H1 (cell line): ENCODE results near the gene SMIM24. TPM values are rescaled to one million over a fixed set of nuclear protein-coding genes. Genes with fewer than 3 reads are reported as not detected.

ENCODE experiments used
- CTCF ChIA-PET: fragments of 300-600 bp; sonication (Branson Sonifier 250); formaldehyde crosslinking; loops from one replicate; lab custom pipeline; 2021; ENCODE audit not compliant: partially characterized antibody; lab: Charles Lee
- POLR2A ChIA-PET: fragments of 300-600 bp; sonication (Branson Sonifier 250); formaldehyde crosslinking; loops from one replicate; lab custom pipeline; 2021; ENCODE audit warnings: inconsistent platforms; ENCODE audit not compliant: partially characterized antibody; lab: Charles Lee
- DNase-seq, 2 experiments: peaks; one replicate each; pipeline versions ENCODE4 v3.0.0 to v3.0.0-alpha.2; 2010 to 2022; ENCODE audit warnings: low spot score in 2 of 2, low read depth in 1 of 2, mixed read lengths in 1 of 2
- FAIRE-seq: peaks from 2 replicates; lab custom pipeline; 2011; peaks lifted over from hg19 to GRCh38; lab: Jason Lieb, UNC
- H2AFZ ChIP-seq: 2 replicates; pipeline ENCODE4 v1.8.1; 2012; ENCODE audit warnings: low read length, inconsistent platforms
- H2AK5ac ChIP-seq: 2 replicates; pipeline ENCODE4 v1.6.1; 2013; ENCODE audit warnings: low read depth, low read length
- H2BK120ac ChIP-seq: replicated peaks from 2 replicates; pipeline ENCODE3; 2013; ENCODE audit warnings: low read depth, low read length, inconsistent platforms
- H2BK12ac ChIP-seq: 2 replicates; pipeline ENCODE4 v1.6.1; 2013; ENCODE audit warnings: low read depth, low read length
- H2BK15ac ChIP-seq: 2 replicates; pipeline ENCODE4 v1.6.1; 2013; ENCODE audit warnings: low read length
- H2BK20ac ChIP-seq: 2 replicates; pipeline ENCODE4 v1.6.1; 2013; ENCODE audit warnings: low read length
- H2BK5ac ChIP-seq: 2 replicates; pipeline ENCODE4 v1.6.1; 2013; ENCODE audit warnings: low read depth, low read length
- H3K14ac ChIP-seq: 2 replicates; pipeline ENCODE4 v1.6.1; 2013; ENCODE audit warnings: inconsistent platforms; ENCODE audit not compliant: insufficient read length
- H3K18ac ChIP-seq: 2 replicates; pipeline ENCODE4 v1.6.1; 2013; ENCODE audit warnings: low read length; ENCODE audit errors: extremely low read depth
- H3K23ac ChIP-seq: 2 replicates; pipeline ENCODE4 v1.6.1; 2013; ENCODE audit warnings: inconsistent platforms; ENCODE audit not compliant: insufficient read length
- H3K23me2 ChIP-seq: 2 replicates; pipeline ENCODE4 v1.6.1; 2013; ENCODE audit warnings: low read depth, low read length
- H3K27ac ChIP-seq: 2 replicates; pipeline ENCODE4 v1.6.1; 2011; ENCODE audit warnings: low read depth, low read length, inconsistent platforms
- H3K27me3 ChIP-seq, 4 experiments: replicated peaks in 1 of 4; 1 replicate in 1 of 4; 2 replicates in 3 of 4; pipeline versions ENCODE4 v1.6.1 to v1.8.1; 2011 to 2013; ENCODE audit warnings: low read length in 3 of 4, mild to moderate bottlenecking in 3 of 4, inconsistent platforms in 2 of 4, mixed read lengths in 2 of 4, moderate library complexity in 1 of 4; ENCODE audit not compliant: control insufficient read depth in 3 of 4, insufficient read depth in 3 of 4; ENCODE audit errors: extremely low read depth in 1 of 4
- H3K36me3 ChIP-seq, 4 experiments: 2 replicates each; pipeline versions ENCODE4 v1.6.1 to v1.8.1; 2011 to 2013; ENCODE audit warnings: mild to moderate bottlenecking in 4 of 4, low read length in 3 of 4, moderate library complexity in 2 of 4, control low read depth in 1 of 4, inconsistent platforms in 1 of 4; ENCODE audit not compliant: insufficient read depth in 4 of 4, control insufficient read depth in 2 of 4
- H3K4ac ChIP-seq: replicated peaks from 2 replicates; pipeline ENCODE3; 2013; ENCODE audit warnings: low read length, low read depth, mixed read lengths, inconsistent platforms; ENCODE audit not compliant: insufficient read length
- H3K4me1 ChIP-seq, 4 experiments: replicated peaks in 1 of 4; 1 replicate in 1 of 4; 2 replicates in 3 of 4; pipeline versions ENCODE4 v1.6.1 to v1.8.1; 2011 to 2013; ENCODE audit warnings: low read length in 3 of 4, inconsistent platforms in 2 of 4, mixed read lengths in 1 of 4; ENCODE audit not compliant: insufficient read depth in 4 of 4, control insufficient read depth in 3 of 4
- H3K4me2 ChIP-seq, 2 experiments: 2 replicates each; pipeline versions ENCODE4 v1.6.1 to v1.8.1; 2011 to 2013; ENCODE audit warnings: low read depth in 2 of 2, low read length in 2 of 2, control low read depth in 1 of 2, inconsistent platforms in 1 of 2, mild to moderate bottlenecking in 1 of 2; ENCODE audit not compliant: insufficient read depth in 1 of 2
- H3K4me3 ChIP-seq, 4 experiments: fragments of 200-600, 300-600 bp in 1 of 4; sonication (generic), shearing (Covaris generic), sonication (Bioruptor Twin) in 1 of 4; 2 replicates each; pipeline versions ENCODE4 v1.5.1 to v1.8.1; 2011 to 2016; ENCODE audit warnings: low read length in 4 of 4, low read depth in 3 of 4, control low read depth in 2 of 4, inconsistent platforms in 2 of 4, mild to moderate bottlenecking in 2 of 4, mixed read lengths in 1 of 4, moderate library complexity in 1 of 4; ENCODE audit not compliant: insufficient read depth in 2 of 4; ENCODE audit errors: extremely low read depth in 1 of 4
- H3K56ac ChIP-seq: replicated peaks from 2 replicates; pipeline ENCODE3; 2013; ENCODE audit warnings: low read depth, mild to moderate bottlenecking, mixed read lengths, low read length, inconsistent platforms; ENCODE audit not compliant: insufficient read length
- H3K79me1 ChIP-seq: 2 replicates; pipeline ENCODE4 v1.6.1; 2013; ENCODE audit warnings: low read depth, low read length, control low read depth
- H3K79me2 ChIP-seq, 2 experiments: 2 replicates each; pipeline versions ENCODE4 v1.6.1 to v1.8.1; 2012 to 2013; ENCODE audit warnings: low read length in 2 of 2, mild to moderate bottlenecking in 2 of 2, inconsistent platforms in 1 of 2; ENCODE audit not compliant: insufficient read depth in 2 of 2, control insufficient read depth in 1 of 2
- H3K9ac ChIP-seq, 4 experiments: replicated peaks in 1 of 4; 1 replicate in 1 of 4; 2 replicates in 3 of 4; pipeline versions ENCODE4 v1.6.1 to v1.8.1; 2011 to 2013; ENCODE audit warnings: low read depth in 3 of 4, low read length in 3 of 4, control low read depth in 2 of 4, mild to moderate bottlenecking in 2 of 4, moderate library complexity in 2 of 4, inconsistent platforms in 1 of 4; ENCODE audit errors: extremely low read depth in 1 of 4
- H3K9me3 ChIP-seq, 2 experiments: 2 replicates each; pipeline versions ENCODE4 v1.6.1 to v1.8.1; 2012 to 2013; ENCODE audit warnings: mild to moderate bottlenecking in 2 of 2, moderate library complexity in 2 of 2, control low read depth in 1 of 2, inconsistent platforms in 1 of 2, low read depth in 1 of 2, low read length in 1 of 2, mixed read lengths in 1 of 2; ENCODE audit not compliant: insufficient read depth in 2 of 2
- H4K20me1 ChIP-seq, 2 experiments: replicated peaks in 1 of 2; 2 replicates each; pipeline versions ENCODE3 to v1.8.1; 2011 to 2013; ENCODE audit warnings: inconsistent platforms in 2 of 2, low read length in 2 of 2, mild to moderate bottlenecking in 1 of 2; ENCODE audit not compliant: insufficient read depth in 2 of 2, control insufficient read depth in 1 of 2
- H4K5ac ChIP-seq: 2 replicates; pipeline ENCODE4 v1.6.1; 2013; ENCODE audit warnings: low read length, low read depth, mixed read lengths, inconsistent platforms; ENCODE audit not compliant: insufficient read length
- H4K8ac ChIP-seq: 2 replicates; pipeline ENCODE4 v1.8.0; 2013; ENCODE audit warnings: mild to moderate bottlenecking, moderate library complexity, low read length, inconsistent platforms; ENCODE audit not compliant: insufficient read depth; ENCODE audit errors: extremely low read depth
- H4K91ac ChIP-seq: replicated peaks from 2 replicates; pipeline ENCODE3; 2013; ENCODE audit warnings: low read length, mixed read lengths, inconsistent platforms; ENCODE audit not compliant: insufficient read length
- CBX5 ChIP-seq: fragments of 300-800, 300-1000 bp; sonication (generic); IDR thresholded peaks from 2 replicates; pipeline ENCODE4 v1.7.1; 2016; ENCODE audit warnings: antibody characterized with exemption, low read length, low read depth
- CREB1 ChIP-seq: IDR thresholded peaks from 2 replicates; pipeline ENCODE4 v1.6.1; 2012; ENCODE audit warnings: inconsistent platforms
- MAFK ChIP-seq: IDR thresholded peaks from 2 replicates; pipeline ENCODE4 v1.6.1; 2012; ENCODE audit warnings: low read depth, mild to moderate bottlenecking, improper control_type of control experiment, low read length
- PHF8 ChIP-seq: fragments of 200-600 bp; sonication (generic); conservative IDR thresholded peaks from 2 replicates; pipeline ENCODE4 v1.7.1; 2012; ENCODE audit warnings: low read depth, mild to moderate bottlenecking, inconsistent platforms, low read length, moderate library complexity
- RFX5 ChIP-seq: IDR thresholded peaks from 2 replicates; pipeline ENCODE4 v1.6.1; 2011; ENCODE audit warnings: low read depth, low read length, improper control_type of control experiment, borderline replicate concordance
- SIN3A ChIP-seq, 2 experiments: IDR thresholded peaks in 1 of 2; conservative IDR thresholded peaks in 1 of 2; 2 replicates each; pipeline ENCODE4 v1.6.1; 2011 to 2012; ENCODE audit warnings: low read length in 2 of 2, improper control_type of control experiment in 1 of 2, low read depth in 1 of 2, mild to moderate bottlenecking in 1 of 2
- TCF12 ChIP-seq: IDR thresholded peaks from 2 replicates; pipeline ENCODE4 v1.6.1; 2011; ENCODE audit warnings: low read depth, mild to moderate bottlenecking, low read length
- USF2 ChIP-seq: IDR thresholded peaks from 2 replicates; pipeline ENCODE4 v1.6.1; 2011; ENCODE audit warnings: low read length, improper control_type of control experiment
- WGBS, 2 experiments: shearing (Covaris generic) in 1 of 2; methylation state at CpG; one replicate each; pipeline versions ENCODE4 v1.1.6 to v1.1.7; 2013 to 2015; ENCODE audit warnings: low lambda C conversion rate in 2 of 2, mixed read lengths in 2 of 2, inconsistent platforms in 1 of 2, low coverage in 1 of 2, missing lambda C conversion rate in 1 of 2; ENCODE audit not compliant: insufficient replicate concordance in 2 of 2, insufficient coverage in 1 of 2, insufficient read length in 1 of 2; ENCODE audit errors: extremely low coverage in 1 of 2, missing lambda C conversion rate in 1 of 2; 5-methylcytosine and 5-hydroxymethylcytosine counted together
- polyA plus RNA-seq, 7 experiments: library from polyadenylated mRNA; depleted of rRNA in 3 of 7; stranded (reverse) in 5 of 7; unstranded in 2 of 7; fragments of >200 nt in 5 of 7; fragments of 200-250 nt in 2 of 7; gene quantifications; 1 replicate in 5 of 7; 2 replicates in 1 of 7; 4 replicates in 1 of 7; pipeline versions ENCODE4 v1.2.1 to v1.2.3, GENCODE V29; 2011 to 2013; ENCODE audit warnings: missing spikeins in 2 of 7, mixed read lengths in 2 of 7
- total RNA-seq: library from RNA; stranded (reverse); fragmentation: NEBNext Ultra II Directional; extraction: Animal tissue kit (Norgen Biotek cat#: 25700); gene quantifications from 2 replicates; pipeline ENCODE4 v1.2.1, GENCODE V29; 2021
- TF ChIP-seq, protein P1 (sequence below), 3 experiments: IDR thresholded peaks; 1 replicate in 2 of 3; 2 replicates in 1 of 3; pipeline versions ENCODE4 v1.5.1 to v1.6.1; 2011; ENCODE audit warnings: low read length in 3 of 3, mild to moderate bottlenecking in 3 of 3, inconsistent platforms in 2 of 3, low read depth in 1 of 3, moderate library complexity in 1 of 3; ENCODE audit not compliant: insufficient read depth in 1 of 3; ENCODE audit errors: control extremely low read depth in 1 of 3

SMIM24 gene
- total and polyA plus RNA-seq, 2 of the 8 experiments (the other 6 are each of a cell fraction or from before 2014, with no cell fraction given): 3.8 to 4.5 TPM

GRCh38 chr19:3456925-3457527, 23.3 kb downstream of the SMIM24 start:
- peak overlapping the region; percentile 15; the same call in 1 of the 2 replicates for H2AK5ac ChIP-seq
- H3K9ac ChIP-seq: no peak overlapping the region
- peaks cover 4% of the 10 kb centered on the region; the same call in 1 of the 2 replicates for H3K23me2 ChIP-seq
- H3K23ac ChIP-seq: no peak overlapping the region
- no peak overlapping the region for H2BK5ac ChIP-seq
- H3K36me3 ChIP-seq: no peaks in the 10 kb centered on the region
- no peak overlapping the region for H4K5ac ChIP-seq
- no peak overlapping the region for H3K4ac ChIP-seq
- CTCF ChIA-PET: interaction anchor here (0.7 to 1.8 kb wide), 5 partner anchors 11 to 96 kb away, joined by 3 to 6 read pairs (median 4); no protein-coding TSS in a partner anchor
- H3K18ac ChIP-seq: no peak overlapping the region; the same call in 1 of the 2 replicates
- no peaks in the 10 kb centered on the region for H3K9me3 ChIP-seq
- no peak overlapping the region for H4K91ac ChIP-seq
- H3K4me3 ChIP-seq: no peak overlapping the region
- H2AFZ ChIP-seq: no peak overlapping the region
- no peaks in the 10 kb centered on the region for H3K79me2 ChIP-seq
- H2BK15ac ChIP-seq: no peak overlapping the region
- 80% methylated on average over 17 of the region's 18 CpGs; no CpG with 5 or more reads in 1 of the 2 experiments for WGBS, 2 experiments
- H2BK120ac ChIP-seq: no peak overlapping the region
- H2BK20ac ChIP-seq: no peak overlapping the region
- DNase-seq (no peak), FAIRE-seq (no peak)
- peaks cover 3 to 7% of the 10 kb centered on the region in 2 experiments for H4K20me1 ChIP-seq
- peaks cover 6 to 35% (median 25%) of the 10 kb centered on the region in 4 experiments for H3K27me3 ChIP-seq
- no peak overlapping the region for H3K14ac ChIP-seq
- H3K4me1 ChIP-seq: peaks cover 0 to 24% (median 9%) of the 10 kb centered on the region in 4 experiments; a peak in 6 of 7 replicates
- no peak overlapping the region for H4K8ac ChIP-seq
- no peak overlapping the region; the same call in 1 of the 2 replicates for H2BK12ac ChIP-seq
- H3K4me2 ChIP-seq: no peak overlapping the region
- H3K79me1 ChIP-seq: no peaks in the 10 kb centered on the region
- H3K27ac ChIP-seq: no peak overlapping the region
- no peak overlapping the region for H3K56ac ChIP-seq
- POLR2A ChIA-PET: interaction anchor here (0.6 kb wide), 1 partner anchor 15 kb away, joined by 3 read pairs; no protein-coding TSS in a partner anchor
- TF ChIP-seq RFX5 (no peak), CBX5 (no peak), PHF8 (no peak), MAFK (no peak), SIN3A (conservative IDR thresholded peaks at IDR 0.05 in 1 of 2, IDR thresholded peaks at IDR 0.05 in 1 of 2; ENCODE audit: low read depth in 1 of 2, low read length in 2 of 2) (no peak), USF2 (no peak), TCF12 (no peak), CREB1 (no peak)
- TF ChIP-seq, protein P1, sequence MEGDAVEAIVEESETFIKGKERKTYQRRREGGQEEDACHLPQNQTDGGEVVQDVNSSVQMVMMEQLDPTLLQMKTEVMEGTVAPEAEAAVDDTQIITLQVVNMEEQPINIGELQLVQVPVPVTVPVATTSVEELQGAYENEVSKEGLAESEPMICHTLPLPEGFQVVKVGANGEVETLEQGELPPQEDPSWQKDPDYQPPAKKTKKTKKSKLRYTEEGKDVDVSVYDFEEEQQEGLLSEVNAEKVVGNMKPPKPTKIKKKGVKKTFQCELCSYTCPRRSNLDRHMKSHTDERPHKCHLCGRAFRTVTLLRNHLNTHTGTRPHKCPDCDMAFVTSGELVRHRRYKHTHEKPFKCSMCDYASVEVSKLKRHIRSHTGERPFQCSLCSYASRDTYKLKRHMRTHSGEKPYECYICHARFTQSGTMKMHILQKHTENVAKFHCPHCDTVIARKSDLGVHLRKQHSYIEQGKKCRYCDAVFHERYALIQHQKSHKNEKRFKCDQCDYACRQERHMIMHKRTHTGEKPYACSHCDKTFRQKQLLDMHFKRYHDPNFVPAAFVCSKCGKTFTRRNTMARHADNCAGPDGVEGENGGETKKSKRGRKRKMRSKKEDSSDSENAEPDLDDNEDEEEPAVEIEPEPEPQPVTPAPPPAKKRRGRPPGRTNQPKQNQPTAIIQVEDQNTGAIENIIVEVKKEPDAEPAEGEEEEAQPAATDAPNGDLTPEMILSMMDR (IDR thresholded peaks at IDR 0.05; ENCODE audit: control extremely low read depth in 1 of 3, insufficient read depth in 1 of 3, low read depth in 1 of 3, low read length in 3 of 3): no peak
